Naive thymus-derived CD4-positive, alpha-beta T cell (primary cell): Measurements from ENCODE around the gene BRINP1. TPM values are rescaled to one million over a fixed set of nuclear protein-coding genes. Genes with fewer than 3 reads are reported as not detected.

Experiments used
- ATAC-seq: fragments of 150-1000 bp; cut with Tn5 transposase; 2 replicates; pipeline ENCODE4 v1.10.0; 2021; ENCODE audit warnings: mild to moderate bottlenecking, moderate library complexity
- CTCF ChIA-PET: fragments of 350-600 bp; sonication (Branson Sonifier 250); formaldehyde crosslinking; loops from one replicate; lab custom pipeline; 2021; ENCODE audit warnings: antibody characterized with exemption; lab: Charles Lee
- POLR2A ChIA-PET: fragments of 350-600 bp; sonication (Branson Sonifier 250); formaldehyde crosslinking; loops from one replicate; lab custom pipeline; 2021; ENCODE audit warnings: antibody characterized with exemption, inconsistent platforms; lab: Charles Lee
- DNase-seq, 9 donors: peaks; one replicate each; pipeline versions ENCODE4 v3.0.0 to v3.0.0-alpha.2; 2020 to 2022; ENCODE audit warnings: mixed read lengths in 1 of 9
- H3K27ac ChIP-seq: one replicate; pipeline ENCODE4 v1.7.0; 2013; ENCODE audit warnings: mild to moderate bottlenecking, low read depth, low read length, moderate library complexity
- H3K27me3 ChIP-seq, 2 donors: one replicate each; pipeline ENCODE4 v1.7.0; 2013; ENCODE audit warnings: low read length in 2 of 2, mild to moderate bottlenecking in 2 of 2, moderate library complexity in 2 of 2; ENCODE audit not compliant: control insufficient read depth in 2 of 2, insufficient read depth in 2 of 2
- H3K36me3 ChIP-seq, 3 experiments: 1 replicate in 2 of 3; 2 replicates in 1 of 3; pipeline ENCODE4 v1.7.0; 2013; ENCODE audit warnings: low read length in 3 of 3, mild to moderate bottlenecking in 3 of 3, moderate library complexity in 1 of 3; ENCODE audit not compliant: insufficient read depth in 3 of 3, control insufficient read depth in 2 of 3
- H3K4me1 ChIP-seq, 2 donors: one replicate each; pipeline ENCODE4 v1.7.0; 2013; ENCODE audit warnings: low read length in 2 of 2, mild to moderate bottlenecking in 2 of 2, moderate library complexity in 1 of 2; ENCODE audit not compliant: control insufficient read depth in 2 of 2, insufficient read depth in 2 of 2
- H3K4me3 ChIP-seq: 2 replicates; pipeline ENCODE4 v1.7.0; 2013; ENCODE audit warnings: mild to moderate bottlenecking, low read length
- H3K9me3 ChIP-seq, 3 experiments: 1 replicate in 2 of 3; 2 replicates in 1 of 3; pipeline ENCODE4 v1.7.0; 2013; ENCODE audit warnings: low read length in 3 of 3; ENCODE audit not compliant: control insufficient read depth in 2 of 3
- H3K27ac Mint-ChIP-seq, 9 donors: one replicate each; pipeline ENCODE4 v1.8.0; 2020 to 2022; ENCODE audit warnings: mixed read lengths in 9 of 9, mild to moderate bottlenecking in 8 of 9, moderate library complexity in 5 of 9, inconsistent platforms in 2 of 9
- H3K27me3 Mint-ChIP-seq, 5 donors: one replicate each; pipeline ENCODE4 v1.8.0; 2021 to 2022; ENCODE audit warnings: mixed read lengths in 5 of 5, mild to moderate bottlenecking in 1 of 5
- H3K36me3 Mint-ChIP-seq, 5 donors: one replicate each; pipeline ENCODE4 v1.8.0; 2020 to 2022; ENCODE audit warnings: mixed read lengths in 5 of 5, mild to moderate bottlenecking in 3 of 5, inconsistent platforms in 1 of 5
- H3K4me1 Mint-ChIP-seq, 7 donors: one replicate each; pipeline ENCODE4 v1.8.0; 2020 to 2022; ENCODE audit warnings: mixed read lengths in 7 of 7, mild to moderate bottlenecking in 3 of 7, inconsistent platforms in 1 of 7
- H3K4me3 Mint-ChIP-seq, 10 donors: one replicate each; pipeline ENCODE4 v1.8.0; 2020 to 2022; ENCODE audit warnings: mild to moderate bottlenecking in 10 of 10, mixed read lengths in 10 of 10, moderate library complexity in 6 of 10, inconsistent platforms in 2 of 10
- H3K9me3 Mint-ChIP-seq, 11 donors: one replicate each; pipeline ENCODE4 v1.8.0; 2020 to 2022; ENCODE audit warnings: mixed read lengths in 11 of 11, mild to moderate bottlenecking in 4 of 11, inconsistent platforms in 1 of 11, moderate library complexity in 1 of 11
- intact Hi-C, 2 donors: fragments of 100-400 bp; cut with micrococcal nuclease; formaldehyde crosslinking; loops; one replicate each; pipeline ENCODE4 v1.15.1; 2023
- polyA plus RNA-seq, 2 donors: library from polyadenylated mRNA; unstranded; fragments of 300-500 nt; fragmentation: Illumina TruSeq; gene quantifications; one replicate each; pipeline ENCODE4 v1.2.3, GENCODE V29; 2021
- total RNA-seq, 6 experiments: library from RNA in 5 of 6; stranded (reverse) in 5 of 6; gene quantifications; 1 replicate in 5 of 6; 2 replicates in 1 of 6; pipeline ENCODE4 v1.2.3 and lab custom pipeline; 2021 to 2026

Gene BRINP1
- total and polyA plus RNA-seq, 7 experiments from 2014 or later: not detected

DNA sequence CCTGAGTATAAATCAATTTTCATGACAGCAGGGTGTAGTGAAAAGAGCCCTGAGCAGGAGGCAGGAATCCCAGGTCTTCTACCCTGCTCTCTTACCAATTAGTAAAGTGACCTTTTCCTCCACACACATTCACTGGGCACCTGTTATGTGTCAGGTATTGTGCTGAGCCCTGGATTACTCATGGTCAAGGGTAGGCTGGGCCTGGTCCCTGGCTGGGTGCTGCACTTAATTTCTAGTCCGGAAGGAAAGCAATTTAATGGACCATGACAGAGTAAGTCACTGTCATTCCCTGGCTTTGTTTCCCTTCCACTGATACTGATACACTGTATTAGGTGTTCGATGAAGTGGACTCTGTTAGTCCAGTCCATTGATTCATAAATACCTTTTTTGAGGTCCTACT, 29.1 kb upstream of the BRINP1 start:
- Mint-ChIP-seq H3K36me3 (no peaks in the 10 kb centered on the region), H3K27me3 (no peaks in the 10 kb centered on the region), H3K4me3 (no peak overlapping the region), H3K4me1 (no peaks in the 10 kb centered on the region), H3K9me3 (peaks cover 0 to 11% (median 3%) of the 10 kb centered on the region in 11 donors), H3K27ac (no peak overlapping the region)
- intact Hi-C loops: no loop called here
- no peaks in the 10 kb centered on the region for H3K36me3 ChIP-seq
- no peak for ATAC-seq
- no peak for DNase-seq
- no peaks in the 10 kb centered on the region for H3K4me1 ChIP-seq
- no peaks in the 10 kb centered on the region for H3K9me3 ChIP-seq
- no peak overlapping the region for H3K4me3 ChIP-seq
- no peak overlapping the region for H3K27ac ChIP-seq
- ChIA-PET POLR2A (no interaction called here), CTCF (no interaction called here)
- H3K27me3 ChIP-seq: no peaks in the 10 kb centered on the region

DNA sequence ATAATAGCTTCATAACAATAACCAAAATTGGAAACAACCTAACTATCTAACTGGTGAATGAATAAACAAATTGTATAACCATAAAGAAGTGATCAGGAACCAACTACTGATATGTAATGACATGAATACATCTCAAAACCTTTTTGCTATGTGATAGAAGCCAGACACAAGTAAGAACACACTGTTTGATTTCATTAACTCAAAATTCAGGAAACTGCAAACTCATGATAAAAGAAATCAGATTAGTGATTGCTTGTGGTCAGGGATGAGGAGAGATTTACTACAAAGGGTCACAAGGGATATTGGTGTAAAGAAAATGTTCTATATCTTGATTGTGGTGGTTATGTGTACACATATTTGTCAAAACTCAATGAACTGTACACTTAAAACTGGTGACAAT, 22.6 kb upstream of the BRINP1 start:
- no peak overlapping the region for H3K27ac Mint-ChIP-seq
- peaks cover 0 to 20% (median 0%) of the 10 kb centered on the region in 11 donors for H3K9me3 Mint-ChIP-seq
- Histone ChIP-seq H3K27me3 (no peaks in the 10 kb centered on the region), H3K4me1 (no peaks in the 10 kb centered on the region), H3K9me3 (no peaks in the 10 kb centered on the region), H3K4me3 (no peak overlapping the region), H3K36me3 (no peaks in the 10 kb centered on the region), H3K27ac (no peak overlapping the region)
- H3K4me1 Mint-ChIP-seq: no peaks in the 10 kb centered on the region
- H3K27me3 Mint-ChIP-seq: no peaks in the 10 kb centered on the region
- H3K36me3 Mint-ChIP-seq: no peaks in the 10 kb centered on the region
- DNase-seq (no peak), ATAC-seq (no peak)
- POLR2A ChIA-PET: no interaction called here
- intact Hi-C loops: no loop called here
- CTCF ChIA-PET: no interaction called here
- H3K4me3 Mint-ChIP-seq: no peak overlapping the region

DNA sequence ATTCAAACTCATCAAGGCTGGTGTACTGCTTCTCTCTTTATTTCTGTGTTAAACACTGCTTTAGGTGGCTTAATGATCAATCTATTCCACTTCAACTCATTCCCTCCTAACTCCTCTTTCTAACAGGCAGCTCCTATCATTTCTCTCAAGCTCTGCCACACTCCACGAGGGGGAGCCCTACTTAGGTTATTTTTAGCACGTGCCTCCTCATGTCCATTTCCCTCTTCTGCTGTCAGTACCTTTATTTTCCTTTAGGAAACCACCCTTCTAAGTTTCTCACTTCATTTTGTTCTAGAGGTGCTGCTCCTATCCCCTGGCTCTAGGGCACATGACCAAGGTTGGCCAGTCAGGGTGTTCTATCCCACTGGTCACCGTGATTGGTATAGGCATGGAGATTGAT, 6.7 kb upstream of the BRINP1 start:
- H3K36me3 Mint-ChIP-seq: peaks cover 0 to 11% (median 0%) of the 10 kb centered on the region in 5 donors
- Histone ChIP-seq H3K36me3 (no peaks in the 10 kb centered on the region), H3K27ac (no peak overlapping the region), H3K27me3 (no peaks in the 10 kb centered on the region), H3K9me3 (no peaks in the 10 kb centered on the region), H3K4me1 (no peaks in the 10 kb centered on the region), H3K4me3 (no peak overlapping the region)
- POLR2A ChIA-PET: no interaction called here
- DNase-seq: no peak
- H3K4me3 Mint-ChIP-seq: no peak overlapping the region
- CTCF ChIA-PET: no interaction called here
- peaks cover 0 to 3% (median 0%) of the 10 kb centered on the region in 7 donors for H3K4me1 Mint-ChIP-seq
- no peak for ATAC-seq
- peaks cover 6 to 33% (median 9%) of the 10 kb centered on the region in 5 donors for H3K27me3 Mint-ChIP-seq
- intact Hi-C loops: no loop called here
- peaks cover 0 to 30% (median 14%) of the 10 kb centered on the region in 11 donors for H3K9me3 Mint-ChIP-seq
- no peak overlapping the region for H3K27ac Mint-ChIP-seq

DNA sequence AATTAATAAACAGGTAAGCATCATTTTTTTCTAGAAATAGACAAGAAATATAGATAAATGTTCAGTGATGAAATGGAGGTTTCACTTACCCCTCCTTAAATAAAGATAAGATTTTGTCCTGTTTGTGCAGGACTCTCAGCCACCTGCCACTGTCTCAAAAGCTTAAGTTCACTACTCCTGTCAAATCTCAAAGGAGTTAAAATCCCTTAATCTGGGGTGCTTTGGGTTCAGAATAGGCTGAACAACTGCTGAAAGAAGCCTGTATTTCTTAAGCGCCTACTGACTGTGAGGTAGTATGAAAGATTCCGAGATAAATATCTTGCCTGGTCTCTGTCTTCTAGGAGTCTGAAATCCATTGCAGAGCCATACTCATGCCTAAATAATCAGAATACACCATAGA, 3.7 kb upstream of the BRINP1 start:
- Histone ChIP-seq H3K36me3 (no peaks in the 10 kb centered on the region), H3K4me1 (no peaks in the 10 kb centered on the region), H3K27me3 (no peaks in the 10 kb centered on the region), H3K27ac (no peak overlapping the region), H3K9me3 (no peaks in the 10 kb centered on the region), H3K4me3 (no peak overlapping the region)
- Mint-ChIP-seq H3K9me3 (peaks cover 6 to 45% (median 20%) of the 10 kb centered on the region in 11 donors), H3K36me3 (peaks cover 0 to 12% (median 0%) of the 10 kb centered on the region in 5 donors), H3K4me3 (no peak overlapping the region), H3K4me1 (peaks cover 0 to 4% (median 0%) of the 10 kb centered on the region in 7 donors), H3K27me3 (peaks cover 28 to 48% (median 31%) of the 10 kb centered on the region in 5 donors), H3K27ac (no peak overlapping the region)
- intact Hi-C loops: no loop called here
- ATAC-seq (no peak), DNase-seq (no peak)
- ChIA-PET CTCF (no interaction called here), POLR2A (no interaction called here)

DNA sequence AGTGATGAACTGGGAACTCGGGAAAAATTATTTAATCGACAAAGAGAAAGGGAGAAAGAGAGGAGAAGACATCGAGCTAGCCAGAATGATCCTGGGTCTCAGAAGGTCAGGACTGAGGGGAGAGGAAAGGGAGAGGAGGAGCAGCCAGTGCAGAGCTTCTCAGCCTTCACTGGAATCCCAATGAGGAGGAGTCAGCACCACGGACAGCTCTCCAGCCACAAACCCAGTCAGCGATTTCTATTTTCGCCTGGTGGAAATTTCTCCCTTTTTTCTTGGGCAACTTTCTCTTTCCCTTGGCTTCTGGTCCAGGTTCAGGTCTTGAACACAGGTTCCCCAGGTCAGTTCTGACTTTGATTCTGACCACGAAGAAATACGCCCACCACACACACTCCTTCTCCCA, 1.6 kb upstream of the BRINP1 start:
- Mint-ChIP-seq H3K27ac (no peak overlapping the region), H3K4me1 (peaks cover 0 to 4% (median 0%) of the 10 kb centered on the region in 7 donors), H3K9me3 (peaks cover 6 to 45% (median 18%) of the 10 kb centered on the region in 11 donors), H3K4me3 (no peak overlapping the region), H3K36me3 (peaks cover 0 to 16% (median 0%) of the 10 kb centered on the region in 5 donors), H3K27me3 (peaks cover 34 to 64% (median 42%) of the 10 kb centered on the region in 5 donors)
- no peak overlapping the region for H3K27ac ChIP-seq
- H3K4me3 ChIP-seq: no peak overlapping the region
- H3K36me3 ChIP-seq: no peaks in the 10 kb centered on the region
- peak in 1 of 9 donors; percentile 21 for DNase-seq
- intact Hi-C loops: no loop called here
- H3K9me3 ChIP-seq: no peaks in the 10 kb centered on the region
- ChIA-PET POLR2A (no interaction called here), CTCF (no interaction called here)
- no peaks in the 10 kb centered on the region for H3K4me1 ChIP-seq
- no peaks in the 10 kb centered on the region for H3K27me3 ChIP-seq
- no peak for ATAC-seq

DNA sequence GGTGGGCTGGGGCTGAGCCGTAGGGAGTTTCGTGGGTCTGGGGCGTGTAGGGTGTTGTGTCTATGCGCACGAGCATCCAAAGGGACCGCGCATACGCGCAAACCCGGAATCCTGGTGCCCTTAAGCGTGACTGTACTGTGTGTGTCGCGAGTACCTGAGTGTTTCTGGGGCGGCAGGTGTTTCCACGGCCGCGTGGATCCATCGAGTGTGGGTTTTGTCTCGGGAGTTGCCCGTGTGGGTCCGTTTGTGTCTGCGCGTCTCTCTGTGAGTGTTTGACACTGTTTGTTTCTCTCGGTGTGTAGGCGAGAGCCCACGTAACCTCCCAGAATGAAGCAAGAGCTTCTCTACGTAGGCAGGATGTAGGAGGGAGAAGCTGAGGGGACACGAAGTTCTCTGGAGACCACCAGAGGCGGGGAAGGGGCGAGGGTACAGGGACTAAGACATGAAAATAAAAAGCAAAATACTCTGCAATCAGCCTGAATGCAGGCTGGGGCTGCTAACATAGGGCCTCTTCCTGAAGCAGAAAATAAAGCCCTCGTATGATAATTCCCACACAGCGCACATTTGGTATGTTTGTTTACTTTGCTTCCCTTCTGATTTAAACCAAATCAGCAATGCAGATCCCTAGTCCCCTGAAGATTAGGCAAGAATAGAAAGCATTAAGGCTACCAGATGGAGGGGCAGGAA, 588 bp upstream of the BRINP1 start:
- ATAC-seq: no peak
- no peaks in the 10 kb centered on the region for H3K27me3 ChIP-seq
- Mint-ChIP-seq H3K4me1 (peaks cover 0 to 4% (median 0%) of the 10 kb centered on the region in 7 donors), H3K4me3 (peak overlapping the region in 2 of 10 donors; percentile 18 to 34), H3K27ac (no peak overlapping the region), H3K9me3 (peaks cover 6 to 47% (median 20%) of the 10 kb centered on the region in 11 donors), H3K36me3 (peaks cover 0 to 16% (median 0%) of the 10 kb centered on the region in 5 donors), H3K27me3 (peaks cover 34 to 62% (median 49%) of the 10 kb centered on the region in 5 donors)
- CTCF ChIA-PET: no interaction called here
- H3K36me3 ChIP-seq: no peaks in the 10 kb centered on the region
- POLR2A ChIA-PET: no interaction called here
- no peaks in the 10 kb centered on the region for H3K4me1 ChIP-seq
- no peak overlapping the region for H3K4me3 ChIP-seq
- no peaks in the 10 kb centered on the region for H3K9me3 ChIP-seq
- intact Hi-C loops: loop anchor here in 1 of 2 donors (2.0 to 10.0 kb wide), 2 partner anchors 1587 to 1725 kb away; no protein-coding TSS in a partner anchor
- DNase-seq: no peak
- H3K27ac ChIP-seq: no peak overlapping the region

DNA sequence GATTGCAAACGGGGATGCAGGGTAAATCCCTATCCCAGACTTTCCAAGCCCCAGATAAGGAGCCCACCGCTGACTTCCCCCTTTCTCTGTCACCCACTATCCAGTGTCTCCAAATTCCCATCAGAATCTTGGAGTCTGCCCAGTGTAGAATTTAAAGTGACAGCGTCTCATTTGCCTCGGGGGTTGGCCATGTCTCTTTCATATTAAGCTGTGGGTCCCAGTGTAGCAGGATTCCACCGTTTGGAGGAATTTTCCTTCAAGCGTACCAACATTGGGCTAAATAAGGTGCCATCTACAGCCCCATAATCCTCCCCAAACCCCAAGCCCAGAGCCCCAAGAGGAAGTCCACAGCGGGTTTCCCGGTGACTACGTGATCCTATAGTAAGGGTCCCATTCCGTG, 1.1 kb downstream of the BRINP1 start:
- peaks cover 0 to 11% (median 0%) of the 10 kb centered on the region in 5 donors for H3K36me3 Mint-ChIP-seq
- Histone ChIP-seq H3K27ac (no peak overlapping the region), H3K4me3 (no peak overlapping the region), H3K4me1 (no peaks in the 10 kb centered on the region), H3K36me3 (no peaks in the 10 kb centered on the region), H3K9me3 (peaks cover 0 to 3% (median 0%) of the 10 kb centered on the region in 3 experiments), H3K27me3 (no peaks in the 10 kb centered on the region)
- H3K4me1 Mint-ChIP-seq: peaks cover 0 to 4% (median 0%) of the 10 kb centered on the region in 7 donors
- H3K4me3 Mint-ChIP-seq: no peak overlapping the region
- H3K9me3 Mint-ChIP-seq: peaks cover 6 to 52% (median 17%) of the 10 kb centered on the region in 11 donors
- no peak overlapping the region for H3K27ac Mint-ChIP-seq
- ChIA-PET POLR2A (no interaction called here), CTCF (no interaction called here)
- no peak for ATAC-seq
- peaks cover 34 to 65% (median 53%) of the 10 kb centered on the region in 5 donors for H3K27me3 Mint-ChIP-seq
- intact Hi-C loops: loop anchor here in 1 of 2 donors (2.0 to 10.0 kb wide), 2 partner anchors 1585 to 1723 kb away; no protein-coding TSS in a partner anchor
- DNase-seq: no peak
